HepG2 (cell line): ENCODE results near the gene SEMA3F. TPM values are rescaled to one million over a fixed set of nuclear protein-coding genes. Genes with fewer than 3 reads are reported as not detected.
A peak's percentile ranks its signal among the peaks of the same experiment; 100 is the strongest.

Experiments used
- CHCHD3 ChIP-seq: sonication (generic); formaldehyde crosslinking; IDR thresholded peaks from 2 replicates; pipeline ENCODE4 v1.8.0; 2022; ENCODE audit warnings: mild to moderate bottlenecking, missing genetic modification reagents, moderate library complexity
- CHD2 ChIP-seq: IDR thresholded peaks from 2 replicates; pipeline ENCODE4 v1.6.1; 2011; ENCODE audit warnings: low read depth, low read length, improper control_type of control experiment
- ETV6 ChIP-seq: sonication (generic); formaldehyde crosslinking; conservative IDR thresholded peaks from 2 replicates; pipeline ENCODE4 v1.4.0; 2020; ENCODE audit warnings: missing genetic modification reagents
- GFI1 ChIP-seq: sonication (generic); formaldehyde crosslinking; IDR thresholded peaks from 2 replicates; pipeline ENCODE4 v1.5.0; 2020; ENCODE audit warnings: missing genetic modification reagents, mild to moderate bottlenecking, borderline replicate concordance
- PRPF4 ChIP-seq: fragments of 200-400 bp; formaldehyde crosslinking; IDR thresholded peaks from 2 replicates; pipeline ENCODE4 v1.6.1; 2016; ENCODE audit warnings: low read length, low read depth; ENCODE audit not compliant: poor library complexity, severe bottlenecking
- SMAD3 ChIP-seq: sonication (generic); formaldehyde crosslinking; IDR thresholded peaks from 2 replicates; pipeline ENCODE4 v1.4.0; 2020; ENCODE audit warnings: missing genetic modification reagents
- ZKSCAN8 ChIP-seq: IDR thresholded peaks from 2 replicates; pipeline ENCODE4 v1.6.1; 2016; ENCODE audit warnings: borderline replicate concordance, missing genetic modification reagents, missing compliant biosample characterization
- ZNF121 ChIP-seq: sonication (generic); formaldehyde crosslinking; IDR thresholded peaks from 2 replicates; pipeline ENCODE4 v1.5.0; 2020; ENCODE audit warnings: mild to moderate bottlenecking, missing genetic modification reagents
- ZNF383 ChIP-seq: sonication (generic); formaldehyde crosslinking; IDR thresholded peaks from 2 replicates; pipeline ENCODE4 v1.4.0; 2020; ENCODE audit warnings: missing genetic modification reagents, mild to moderate bottlenecking, borderline replicate concordance
- ZNF446 ChIP-seq: sonication (generic); formaldehyde crosslinking; IDR thresholded peaks from 2 replicates; pipeline ENCODE4 v1.5.0; 2020; ENCODE audit warnings: mild to moderate bottlenecking, missing genetic modification reagents
- ZNF570 ChIP-seq: sonication (generic); formaldehyde crosslinking; IDR thresholded peaks from 2 replicates; pipeline ENCODE4 v1.4.0; 2020; ENCODE audit warnings: mild to moderate bottlenecking, missing genetic modification reagents, borderline replicate concordance
- ZNF619 ChIP-seq: sonication (generic); formaldehyde crosslinking; IDR thresholded peaks from 2 replicates; pipeline ENCODE4 v1.4.0; 2020; ENCODE audit warnings: mild to moderate bottlenecking, missing genetic modification reagents
- ZNF670 ChIP-seq: sonication (generic); formaldehyde crosslinking; IDR thresholded peaks from 2 replicates; pipeline ENCODE4 v1.8.0; 2022; ENCODE audit warnings: mild to moderate bottlenecking, missing genetic modification reagents, borderline replicate concordance
- ZNF724P ChIP-seq: sonication (generic); formaldehyde crosslinking; IDR thresholded peaks from 2 replicates; pipeline ENCODE4 v1.8.0; 2022; ENCODE audit warnings: missing genetic modification reagents, borderline replicate concordance
- ZNF839 ChIP-seq: sonication (generic); formaldehyde crosslinking; IDR thresholded peaks from 2 replicates; pipeline ENCODE4 v1.4.0; 2020; ENCODE audit warnings: missing genetic modification reagents, mild to moderate bottlenecking, borderline replicate concordance
- ZSCAN12 ChIP-seq: sonication (generic); formaldehyde crosslinking; IDR thresholded peaks from 2 replicates; pipeline ENCODE4 v1.9.0; 2021; ENCODE audit warnings: mild to moderate bottlenecking, missing genetic modification reagents
- ZSCAN9 ChIP-seq: IDR thresholded peaks from 2 replicates; pipeline ENCODE4 v1.6.1; 2016; ENCODE audit warnings: borderline replicate concordance
- ZZZ3 ChIP-seq: sonication (generic); formaldehyde crosslinking; IDR thresholded peaks from 2 replicates; pipeline ENCODE4 v1.4.0; 2020; ENCODE audit warnings: missing genetic modification reagents, mild to moderate bottlenecking, borderline replicate concordance
- polyA plus RNA-seq, 8 experiments: library from polyadenylated mRNA; depleted of rRNA in 3 of 8; stranded (reverse) in 7 of 8; unstranded in 1 of 8; fragments of >200 nt; fragmentation: Illumina TruSeq in 4 of 8; extraction: Trizol in 4 of 8; gene quantifications; 2 replicates each; pipeline versions ENCODE4 v1.2.1 to v1.2.3, GENCODE V29; 2011 to 2016; ENCODE audit warnings: low read depth in 4 of 8, missing spikeins in 1 of 8, mixed read lengths in 1 of 8; ENCODE audit not compliant: insufficient read depth in 1 of 8
- total RNA-seq, 5 experiments: library from RNA; depleted of rRNA; stranded (reverse); fragments of >200 nt; fragmentation: Illumina TruSeq; extraction: Trizol; gene quantifications; 2 replicates each; pipeline ENCODE4 v1.2.3, GENCODE V29; 2016; ENCODE audit warnings: low read depth in 1 of 5
- TF ChIP-seq, protein P1 (sequence below): sonication (generic); formaldehyde crosslinking; IDR thresholded peaks from 2 replicates; pipeline ENCODE4 v1.5.0; 2020; ENCODE audit warnings: mild to moderate bottlenecking, missing genetic modification reagents
- TF ChIP-seq, protein P2 (sequence below): sonication (generic); formaldehyde crosslinking; IDR thresholded peaks from 2 replicates; pipeline ENCODE4 v1.4.0; 2020; ENCODE audit warnings: missing genetic modification reagents
- TF ChIP-seq, protein P3 (sequence below): sonication (generic); formaldehyde crosslinking; IDR thresholded peaks from 2 replicates; pipeline ENCODE4 v1.5.1; 2020; ENCODE audit warnings: missing genetic modification reagents, mild to moderate bottlenecking, borderline replicate concordance
- TF ChIP-seq, protein P4 (sequence below): sonication (generic); formaldehyde crosslinking; conservative IDR thresholded peaks from 2 replicates; pipeline ENCODE4 v1.5.0; 2020; ENCODE audit warnings: missing genetic modification reagents

SEMA3F gene
- total and polyA plus RNA-seq, 2 of the 13 experiments (the other 11 are each of a cell fraction or from before 2014, with no cell fraction given), result 7.6 to 17.2 TPM

DNA sequence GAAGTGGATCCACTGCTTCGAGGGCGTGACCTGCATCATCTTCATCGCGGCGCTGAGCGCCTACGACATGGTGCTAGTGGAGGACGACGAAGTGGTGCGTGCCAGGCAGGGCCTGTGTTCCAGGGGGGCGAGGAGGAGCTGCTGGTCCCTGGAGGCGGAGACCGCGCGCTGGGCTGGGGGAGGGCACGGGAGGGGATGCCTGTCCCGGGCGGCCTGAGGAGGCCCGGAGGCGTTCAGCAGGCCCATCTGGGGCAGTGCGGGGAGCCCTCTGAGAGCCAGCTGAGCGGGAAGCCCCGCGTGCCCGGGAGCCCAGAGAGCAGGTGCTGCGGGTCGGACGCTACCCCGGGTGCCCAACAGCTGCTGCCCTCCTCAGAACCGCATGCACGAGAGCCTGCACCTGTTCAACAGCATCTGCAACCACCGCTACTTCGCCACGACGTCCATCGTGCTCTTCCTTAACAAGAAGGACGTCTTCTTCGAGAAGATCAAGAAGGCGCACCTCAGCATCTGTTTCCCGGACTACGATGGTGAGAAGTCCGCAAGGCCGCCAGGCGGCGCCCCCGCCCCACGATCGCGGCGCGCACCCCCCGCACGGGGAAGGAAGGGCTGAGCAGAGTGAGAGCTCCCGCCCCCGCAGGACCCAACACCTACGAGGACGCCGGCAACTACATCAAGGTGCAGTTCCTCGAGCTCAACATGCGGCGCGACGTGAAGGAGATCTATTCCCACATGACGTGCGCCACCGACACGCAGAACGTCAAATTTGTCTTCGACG, 39.2 kb downstream of the SEMA3F start (continued):
- TF ChIP-seq GFI1 (CRISPR knock-in tag) (no peak), CHD2 (no peak), ZKSCAN8 (no peak), ZNF570 (CRISPR knock-in tag) (no peak), ZNF839 (CRISPR knock-in tag) (no peak; the same call in 1 of the 2 replicates), CHCHD3 (CRISPR knock-in tag) (0 out of 2 replicates have a peak, but pooled peaks have one; percentile 54), ZNF446 (CRISPR knock-in tag) (no peak), PRPF4 (no peak), ZSCAN9 (CRISPR knock-in tag) (0 out of 2 replicates have a peak, but pooled peaks have one; percentile 59), ZSCAN12 (CRISPR knock-in tag) (no peak), ZNF670 (no peak), ETV6 (CRISPR knock-in tag) (0 out of 2 replicates have a peak, but pooled peaks have one; percentile 22), SMAD3 (CRISPR knock-in tag) (0 out of 2 replicates have a peak, but pooled peaks have one; percentile 23), ZNF619 (CRISPR knock-in tag) (no peak), ZNF121 (CRISPR knock-in tag) (no peak), ZZZ3 (CRISPR knock-in tag) (0 out of 2 replicates have a peak, but pooled peaks have one; percentile 79), ZNF383 (CRISPR knock-in tag) (peak; percentile 85; the same call in 1 of the 2 replicates), ZNF724P (0 out of 2 replicates have a peak, but pooled peaks have one; percentile 64)
- TF ChIP-seq, protein P1, sequence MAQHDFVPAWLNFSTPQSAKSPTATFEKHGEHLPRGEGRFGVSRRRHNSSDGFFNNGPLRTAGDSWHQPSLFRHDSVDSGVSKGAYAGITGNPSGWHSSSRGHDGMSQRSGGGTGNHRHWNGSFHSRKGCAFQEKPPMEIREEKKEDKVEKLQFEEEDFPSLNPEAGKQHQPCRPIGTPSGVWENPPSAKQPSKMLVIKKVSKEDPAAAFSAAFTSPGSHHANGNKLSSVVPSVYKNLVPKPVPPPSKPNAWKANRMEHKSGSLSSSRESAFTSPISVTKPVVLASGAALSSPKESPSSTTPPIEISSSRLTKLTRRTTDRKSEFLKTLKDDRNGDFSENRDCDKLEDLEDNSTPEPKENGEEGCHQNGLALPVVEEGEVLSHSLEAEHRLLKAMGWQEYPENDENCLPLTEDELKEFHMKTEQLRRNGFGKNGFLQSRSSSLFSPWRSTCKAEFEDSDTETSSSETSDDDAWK, result no peak
- TF ChIP-seq, protein P2, sequence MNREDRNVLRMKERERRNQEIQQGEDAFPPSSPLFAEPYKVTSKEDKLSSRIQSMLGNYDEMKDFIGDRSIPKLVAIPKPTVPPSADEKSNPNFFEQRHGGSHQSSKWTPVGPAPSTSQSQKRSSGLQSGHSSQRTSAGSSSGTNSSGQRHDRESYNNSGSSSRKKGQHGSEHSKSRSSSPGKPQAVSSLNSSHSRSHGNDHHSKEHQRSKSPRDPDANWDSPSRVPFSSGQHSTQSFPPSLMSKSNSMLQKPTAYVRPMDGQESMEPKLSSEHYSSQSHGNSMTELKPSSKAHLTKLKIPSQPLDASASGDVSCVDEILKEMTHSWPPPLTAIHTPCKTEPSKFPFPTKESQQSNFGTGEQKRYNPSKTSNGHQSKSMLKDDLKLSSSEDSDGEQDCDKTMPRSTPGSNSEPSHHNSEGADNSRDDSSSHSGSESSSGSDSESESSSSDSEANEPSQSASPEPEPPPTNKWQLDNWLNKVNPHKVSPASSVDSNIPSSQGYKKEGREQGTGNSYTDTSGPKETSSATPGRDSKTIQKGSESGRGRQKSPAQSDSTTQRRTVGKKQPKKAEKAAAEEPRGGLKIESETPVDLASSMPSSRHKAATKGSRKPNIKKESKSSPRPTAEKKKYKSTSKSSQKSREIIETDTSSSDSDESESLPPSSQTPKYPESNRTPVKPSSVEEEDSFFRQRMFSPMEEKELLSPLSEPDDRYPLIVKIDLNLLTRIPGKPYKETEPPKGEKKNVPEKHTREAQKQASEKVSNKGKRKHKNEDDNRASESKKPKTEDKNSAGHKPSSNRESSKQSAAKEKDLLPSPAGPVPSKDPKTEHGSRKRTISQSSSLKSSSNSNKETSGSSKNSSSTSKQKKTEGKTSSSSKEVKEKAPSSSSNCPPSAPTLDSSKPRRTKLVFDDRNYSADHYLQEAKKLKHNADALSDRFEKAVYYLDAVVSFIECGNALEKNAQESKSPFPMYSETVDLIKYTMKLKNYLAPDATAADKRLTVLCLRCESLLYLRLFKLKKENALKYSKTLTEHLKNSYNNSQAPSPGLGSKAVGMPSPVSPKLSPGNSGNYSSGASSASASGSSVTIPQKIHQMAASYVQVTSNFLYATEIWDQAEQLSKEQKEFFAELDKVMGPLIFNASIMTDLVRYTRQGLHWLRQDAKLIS (CRISPR knock-in tag), result no peak
- TF ChIP-seq, protein P3, sequence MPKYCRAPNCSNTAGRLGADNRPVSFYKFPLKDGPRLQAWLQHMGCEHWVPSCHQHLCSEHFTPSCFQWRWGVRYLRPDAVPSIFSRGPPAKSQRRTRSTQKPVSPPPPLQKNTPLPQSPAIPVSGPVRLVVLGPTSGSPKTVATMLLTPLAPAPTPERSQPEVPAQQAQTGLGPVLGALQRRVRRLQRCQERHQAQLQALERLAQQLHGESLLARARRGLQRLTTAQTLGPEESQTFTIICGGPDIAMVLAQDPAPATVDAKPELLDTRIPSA (CRISPR knock-in tag), result no peak
- TF ChIP-seq, protein P4, sequence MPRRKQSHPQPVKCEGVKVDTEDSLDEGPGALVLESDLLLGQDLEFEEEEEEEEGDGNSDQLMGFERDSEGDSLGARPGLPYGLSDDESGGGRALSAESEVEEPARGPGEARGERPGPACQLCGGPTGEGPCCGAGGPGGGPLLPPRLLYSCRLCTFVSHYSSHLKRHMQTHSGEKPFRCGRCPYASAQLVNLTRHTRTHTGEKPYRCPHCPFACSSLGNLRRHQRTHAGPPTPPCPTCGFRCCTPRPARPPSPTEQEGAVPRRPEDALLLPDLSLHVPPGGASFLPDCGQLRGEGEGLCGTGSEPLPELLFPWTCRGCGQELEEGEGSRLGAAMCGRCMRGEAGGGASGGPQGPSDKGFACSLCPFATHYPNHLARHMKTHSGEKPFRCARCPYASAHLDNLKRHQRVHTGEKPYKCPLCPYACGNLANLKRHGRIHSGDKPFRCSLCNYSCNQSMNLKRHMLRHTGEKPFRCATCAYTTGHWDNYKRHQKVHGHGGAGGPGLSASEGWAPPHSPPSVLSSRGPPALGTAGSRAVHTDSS (CRISPR knock-in tag), result no peak
